ENCODE data around the gene COA8. TPM values are rescaled to one million over a fixed set of nuclear protein-coding genes. Genes with fewer than 3 reads are reported as not detected.

The COA8 gene
- total and polyA plus RNA-seq, 12 donors = 4.9 to 59.6 (median 33.0) TPM

- Histone ChIP-seq H3K36me3 (replicated peaks in 1 of 2) (no peaks in the 10 kb centered on the region), H3K9me3 (replicated peaks in 1 of 3) (no peaks in the 10 kb centered on the region), H3K27ac (peak overlapping the region; percentile 33 to 83 (median 56)), H3K4me1 (replicated peaks in 1 of 2) (peaks cover 23 to 30% of the 10 kb centered on the region in 2 donors), H3K27me3 (no peaks in the 10 kb centered on the region), H3K4me3 (no peak overlapping the region)
- intact Hi-C loops (cut with DNase I) = no loop called here
- 55 to 83% (median 72%) methylated on average over 1 to 18 of the region's 18 CpGs for WGBS, 4 donors
- TF ChIP-seq POLR2A (IDR thresholded peaks at IDR 0.05) (no peak), CTCF (IDR thresholded peaks at IDR 0.05) (no peak)
- DNase-seq = peak in 3 of 7 donors; percentile 50 to 57 (median 56)
These were observed 25.4 kb upstream of the COA8 start for GRCh38 chr14:103537175-103537990.

- no peaks in the 10 kb centered on the region for H3K27me3 ChIP-seq
- no peak for TF ChIP-seq CTCF (IDR thresholded peaks at IDR 0.05)
- peak in 1 of 2 donors; percentile 65 for TF ChIP-seq POLR2A (IDR thresholded peaks at IDR 0.05)
- no peaks in the 10 kb centered on the region for H3K36me3 ChIP-seq (replicated peaks in 1 of 2)
- peaks cover 33 to 39% of the 10 kb centered on the region in 2 donors for H3K4me1 ChIP-seq (replicated peaks in 1 of 2)
- H3K9me3 ChIP-seq (replicated peaks in 1 of 3) = no peaks in the 10 kb centered on the region
- peak; percentile 59 to 83 (median 76) for DNase-seq
- WGBS, 4 donors = 33 to 43% (median 39%) methylated on average over 7 to 30 of the region's 30 CpGs
- peak overlapping the region; percentile 25 to 69 (median 56) for H3K27ac ChIP-seq
- intact Hi-C loops (cut with DNase I) = no loop called here
- H3K4me3 ChIP-seq = no peak overlapping the region
These were observed 24.3 kb upstream of the COA8 start for GRCh38 chr14:103538291-103539055.

GRCh38 chr14:103539056-103539825 is 23.5 kb upstream of the COA8 start:
- Histone ChIP-seq H3K9me3 (replicated peaks in 1 of 3) (no peaks in the 10 kb centered on the region), H3K36me3 (replicated peaks in 1 of 2) (no peaks in the 10 kb centered on the region), H3K4me1 (replicated peaks in 1 of 2) (peaks cover 34 to 46% of the 10 kb centered on the region in 2 donors), H3K4me3 (no peak overlapping the region), H3K27ac (peak overlapping the region in 4 of 5 donors; percentile 30 to 69 (median 60)), H3K27me3 (no peaks in the 10 kb centered on the region)
- DNase-seq = no peak
- intact Hi-C loops (cut with DNase I) = no loop called here
- WGBS, 4 donors = 62 to 74% (median 67%) methylated on average over 18 to 28 of the region's 28 CpGs
- no peak for TF ChIP-seq POLR2A (IDR thresholded peaks at IDR 0.05)
- no peak for TF ChIP-seq CTCF (IDR thresholded peaks at IDR 0.05)
